ENCODE data around the gene KIF23. TPM values are rescaled to one million over a fixed set of nuclear protein-coding genes. Genes with fewer than 3 reads are reported as not detected.

Gene KIF23
- total and polyA plus RNA-seq, 2 of the 4 experiments (the other 2 are of a cell fraction): 37.7 to 56.1 TPM

- no peak for TF ChIP-seq ELK1 (IDR thresholded peaks at IDR 0.05; ENCODE audit: borderline replicate concordance, low read depth, low read length)
- no peak for TF ChIP-seq RCOR1 (IDR thresholded peaks at IDR 0.05; ENCODE audit: insufficient replicate concordance, low read length)
- TF ChIP-seq MAFK (IDR thresholded peaks at IDR 0.05; ENCODE audit: low read depth, low read length): no peak
- 0 out of 2 replicates have a peak, but pooled peaks have one; percentile 9 for TF ChIP-seq FOS (IDR thresholded peaks at IDR 0.05; ENCODE audit: low read depth, low read length)
Observed at GRCh38 chr15:69413822-69414700, at the start of gene KIF23 (continued).

All from IMR-90 (cell line).